Epithelial cell of proximal tubule (primary cell): Measurements from ENCODE around the gene ROS1. TPM values are rescaled to one million over a fixed set of nuclear protein-coding genes. Genes with fewer than 3 reads are reported as not detected.

Source experiments
- DNase-seq: peaks from one replicate; pipeline ENCODE4 v3.0.0-alpha.2; 2011; ENCODE audit warnings: low read depth
- H3K4me3 ChIP-seq: 2 replicates; pipeline ENCODE4 v1.5.1; 2011; ENCODE audit warnings: low read depth, mild to moderate bottlenecking, low read length
- total RNA-seq: library from RNA; depleted of rRNA; stranded (reverse); fragments of >200 nt; gene quantifications from 2 replicates; pipeline ENCODE4 v1.2.3, GENCODE V29; 2015
- TF ChIP-seq, protein P1 (sequence below): conservative IDR thresholded peaks from 2 replicates; pipeline ENCODE4 v1.5.1; 2012; ENCODE audit warnings: low read depth, mild to moderate bottlenecking, low read length

The ROS1 gene
- total RNA-seq, 1 donor from 2014 or later = not detected

DNA sequence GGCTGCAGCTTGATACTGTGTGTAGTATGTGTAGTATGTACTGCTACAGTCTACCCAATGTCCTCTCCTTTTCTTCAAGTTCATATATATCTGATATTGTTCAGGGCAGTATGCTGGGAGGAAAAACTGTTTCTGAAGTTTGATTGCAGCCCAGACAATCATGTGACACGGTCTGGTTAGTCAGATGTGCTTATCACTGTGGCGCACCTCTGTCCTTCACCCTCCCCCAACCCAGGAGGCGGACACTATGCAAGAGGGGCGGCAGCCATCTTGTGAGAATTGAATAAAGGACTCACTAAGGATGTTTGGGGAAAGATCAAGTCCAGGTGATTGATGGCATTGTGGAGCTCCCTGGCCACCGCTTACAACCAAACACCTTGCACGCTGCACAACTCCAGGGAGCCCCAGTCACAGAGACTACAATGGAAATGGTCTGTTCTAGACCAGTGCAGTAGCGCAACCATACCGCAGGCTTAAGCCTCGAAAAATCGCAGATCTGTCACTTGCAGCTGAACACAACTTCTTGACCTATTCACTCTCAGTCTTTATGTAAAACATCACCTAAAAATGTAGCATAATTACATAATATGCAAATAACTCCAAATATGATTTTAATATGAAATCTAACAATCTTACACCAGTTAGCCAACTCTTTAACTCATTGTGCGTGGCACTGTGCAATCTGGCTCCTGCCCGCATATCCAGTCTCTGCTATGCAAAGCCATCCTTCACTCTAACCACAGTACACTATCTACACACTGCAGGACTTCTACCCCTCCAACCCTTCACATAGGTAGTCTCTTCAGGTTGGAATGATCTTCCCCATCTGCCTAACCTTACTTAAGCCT, 81.1 kb downstream of the ROS1 start:
- TF ChIP-seq, protein P1, sequence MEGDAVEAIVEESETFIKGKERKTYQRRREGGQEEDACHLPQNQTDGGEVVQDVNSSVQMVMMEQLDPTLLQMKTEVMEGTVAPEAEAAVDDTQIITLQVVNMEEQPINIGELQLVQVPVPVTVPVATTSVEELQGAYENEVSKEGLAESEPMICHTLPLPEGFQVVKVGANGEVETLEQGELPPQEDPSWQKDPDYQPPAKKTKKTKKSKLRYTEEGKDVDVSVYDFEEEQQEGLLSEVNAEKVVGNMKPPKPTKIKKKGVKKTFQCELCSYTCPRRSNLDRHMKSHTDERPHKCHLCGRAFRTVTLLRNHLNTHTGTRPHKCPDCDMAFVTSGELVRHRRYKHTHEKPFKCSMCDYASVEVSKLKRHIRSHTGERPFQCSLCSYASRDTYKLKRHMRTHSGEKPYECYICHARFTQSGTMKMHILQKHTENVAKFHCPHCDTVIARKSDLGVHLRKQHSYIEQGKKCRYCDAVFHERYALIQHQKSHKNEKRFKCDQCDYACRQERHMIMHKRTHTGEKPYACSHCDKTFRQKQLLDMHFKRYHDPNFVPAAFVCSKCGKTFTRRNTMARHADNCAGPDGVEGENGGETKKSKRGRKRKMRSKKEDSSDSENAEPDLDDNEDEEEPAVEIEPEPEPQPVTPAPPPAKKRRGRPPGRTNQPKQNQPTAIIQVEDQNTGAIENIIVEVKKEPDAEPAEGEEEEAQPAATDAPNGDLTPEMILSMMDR = no peak
- no peak overlapping the region for H3K4me3 ChIP-seq
- no peak for DNase-seq

DNA sequence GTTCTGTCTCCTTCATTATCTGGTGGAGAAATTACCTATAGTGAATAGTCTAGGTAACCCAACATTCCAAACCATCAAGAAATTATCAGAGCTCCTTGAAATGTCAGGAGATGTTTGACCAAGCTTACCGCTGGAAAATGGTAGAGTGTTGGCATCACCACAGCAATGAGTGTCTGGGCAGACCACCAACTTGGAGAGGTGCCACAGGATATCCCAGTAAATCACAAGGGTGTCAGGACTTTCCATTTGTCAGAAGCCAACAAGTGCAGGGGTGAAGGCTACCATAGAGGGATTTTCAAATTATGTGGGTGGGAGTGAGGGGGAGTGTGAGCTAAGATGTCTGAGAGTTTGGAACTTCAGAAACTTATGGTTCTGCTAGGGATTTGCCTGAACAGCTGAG, 87.2 kb downstream of the ROS1 start:
- H3K4me3 ChIP-seq = no peak overlapping the region
- no peak for DNase-seq
- TF ChIP-seq, protein P1 = no peak

DNA sequence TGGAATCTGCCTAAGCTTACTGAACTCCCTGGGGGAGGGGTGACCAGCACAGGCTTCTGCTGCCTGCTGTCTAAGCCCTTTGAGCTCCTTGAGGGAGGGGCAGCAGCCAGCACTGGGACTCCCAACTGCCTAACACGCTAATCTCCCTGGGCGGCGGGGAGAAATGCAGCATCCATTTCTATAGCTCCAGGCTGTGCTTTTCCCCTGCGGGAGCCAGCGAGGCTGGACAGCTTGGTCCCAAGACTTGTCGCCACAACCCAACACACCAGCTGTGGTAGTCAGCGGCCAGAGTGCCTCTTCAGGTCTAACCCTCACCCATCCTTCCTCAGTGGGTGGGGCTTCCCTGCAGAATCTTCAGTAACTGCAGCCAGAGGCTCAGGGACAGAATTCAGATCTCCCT, 95.8 kb downstream of the ROS1 start:
- no peak overlapping the region for H3K4me3 ChIP-seq
- TF ChIP-seq, protein P1 = no peak
- no peak for DNase-seq

DNA sequence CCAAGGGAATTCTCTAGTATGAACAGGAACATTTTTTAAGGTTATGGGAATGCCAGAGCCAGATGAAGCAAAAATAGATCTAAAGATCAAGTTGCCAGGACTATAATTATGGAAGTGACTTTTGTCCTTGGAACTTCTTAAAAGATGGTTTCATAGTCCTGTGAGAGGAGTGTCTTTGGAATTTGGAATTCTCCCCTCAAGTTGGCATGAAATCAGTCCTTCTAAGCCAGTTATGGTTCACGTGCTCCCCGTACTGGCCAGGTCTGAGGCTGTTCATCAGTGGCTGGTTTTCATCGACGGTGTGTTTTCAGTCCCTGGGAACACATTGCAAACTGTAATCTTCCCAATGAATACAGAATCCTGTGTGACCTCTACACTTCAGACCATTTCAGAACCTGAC, 97.2 kb downstream of the ROS1 start:
- TF ChIP-seq, protein P1 = no peak
- DNase-seq = no peak
- H3K4me3 ChIP-seq = no peak overlapping the region

DNA sequence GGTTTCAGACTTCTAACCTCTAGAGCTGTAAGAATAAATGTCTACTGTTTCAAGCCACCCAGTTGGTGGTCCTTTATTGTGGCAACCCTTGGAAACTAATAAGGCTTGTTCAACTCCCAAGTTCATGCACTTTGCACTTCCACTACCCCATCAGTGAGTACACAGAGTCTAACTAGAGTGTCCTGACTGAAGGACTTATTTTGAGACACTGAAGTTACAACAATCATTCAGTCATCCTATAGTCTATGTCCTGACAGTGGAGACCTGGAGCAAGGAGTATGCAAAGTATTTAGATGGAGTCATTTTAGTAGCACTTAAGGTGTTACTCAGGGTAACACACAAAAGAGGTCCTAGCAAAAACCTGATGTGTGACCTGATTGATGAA, 97.7 kb downstream of the ROS1 start:
- TF ChIP-seq, protein P1 = no peak
- no peak overlapping the region for H3K4me3 ChIP-seq
- no peak for DNase-seq

DNA sequence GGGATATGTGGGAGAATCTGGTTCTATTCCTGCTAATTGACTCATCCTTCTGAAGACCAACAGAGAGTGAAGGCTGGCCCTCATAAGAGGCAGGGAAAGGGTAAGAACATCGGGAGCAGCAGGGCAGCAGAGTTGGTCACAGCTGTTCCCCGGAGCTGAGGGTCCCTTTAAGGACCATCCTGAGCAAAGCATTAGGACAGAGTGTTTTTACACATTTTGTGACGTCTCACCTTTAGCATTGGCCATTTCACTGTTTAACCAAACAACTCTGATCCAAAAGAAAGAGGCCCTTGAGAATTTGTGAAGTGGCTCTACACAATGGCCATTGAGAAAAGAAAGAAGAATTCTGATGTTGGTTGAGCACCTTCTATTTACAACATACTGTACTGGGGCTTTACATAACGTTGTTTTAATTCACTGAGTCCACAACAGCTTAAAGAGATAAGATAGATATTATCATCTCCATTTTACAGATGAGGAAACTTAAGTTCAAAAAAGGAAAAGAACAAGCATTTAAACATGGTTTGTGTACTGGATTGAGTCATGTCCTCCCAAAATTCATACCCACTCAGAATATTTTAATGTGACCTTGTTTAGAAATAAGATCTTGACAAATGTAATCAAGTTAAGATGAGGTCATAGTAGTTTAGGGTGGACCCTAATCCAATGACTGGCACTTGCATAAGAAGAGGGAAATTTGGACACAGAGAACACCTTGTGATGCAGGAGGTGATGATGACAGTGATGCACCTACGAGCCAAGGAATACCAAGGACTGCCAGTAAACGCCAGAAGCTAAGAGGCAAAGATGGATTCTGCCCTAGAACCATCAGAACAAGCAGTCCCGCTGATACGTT, 98.4 kb downstream of the ROS1 start:
- TF ChIP-seq, protein P1 = no peak
- DNase-seq = no peak
- H3K4me3 ChIP-seq = no peak overlapping the region
